Osteocyte (in vitro differentiated cells): Measurements from ENCODE around the gene PRPF4. TPM values are rescaled to one million over a fixed set of nuclear protein-coding genes. Genes with fewer than 3 reads are reported as not detected.
A peak's percentile ranks its signal among the peaks of the same experiment; 100 is the strongest.

ENCODE experiments used
- DNase-seq: peaks from one replicate; pipeline ENCODE4 v3.0.0; 2021; ENCODE audit warnings: mixed read lengths; ENCODE audit not compliant: unreplicated experiment; ENCODE audit errors: extremely low spot score
- H3K27ac Mint-ChIP-seq: one replicate; pipeline ENCODE4 v1.8.0; 2021; ENCODE audit warnings: mild to moderate bottlenecking, mixed read lengths; ENCODE audit not compliant: unreplicated experiment
- H3K27me3 Mint-ChIP-seq: one replicate; pipeline ENCODE4 v1.8.0; 2021; ENCODE audit warnings: mixed read lengths; ENCODE audit not compliant: unreplicated experiment
- H3K36me3 Mint-ChIP-seq: one replicate; pipeline ENCODE4 v1.8.0; 2021; ENCODE audit warnings: mixed read lengths; ENCODE audit not compliant: unreplicated experiment
- H3K4me1 Mint-ChIP-seq: one replicate; pipeline ENCODE4 v1.8.0; 2021; ENCODE audit warnings: mixed read lengths; ENCODE audit not compliant: unreplicated experiment
- H3K4me3 Mint-ChIP-seq: one replicate; pipeline ENCODE4 v1.8.0; 2021; ENCODE audit warnings: mild to moderate bottlenecking, moderate library complexity, mixed read lengths; ENCODE audit not compliant: unreplicated experiment
- H3K9me3 Mint-ChIP-seq: one replicate; pipeline ENCODE4 v1.8.0; 2021; ENCODE audit warnings: mixed read lengths; ENCODE audit not compliant: unreplicated experiment
- CTCF ChIP-seq: fragments of 200-600 bp; sonication (generic); IDR thresholded peaks from 2 replicates; pipeline ENCODE4 v1.5.0; 2021; ENCODE audit warnings: antibody characterized with exemption, mild to moderate bottlenecking, moderate library complexity
- total RNA-seq: library from RNA; stranded (reverse); gene quantifications from 2 replicates; pipeline ENCODE4 v1.2.1, GENCODE V29; 2021

The PRPF4 gene
- total RNA-seq, 1 donor from 2014 or later, result 22.0 TPM

GRCh38 chr9:113311961-113312360, 36.5 kb downstream of the PRPF4 start:
- Mint-ChIP-seq H3K9me3 (no peaks in the 10 kb centered on the region), H3K4me3 (no peak overlapping the region), H3K27me3 (peaks cover 10% of the 10 kb centered on the region), H3K36me3 (no peaks in the 10 kb centered on the region), H3K4me1 (no peaks in the 10 kb centered on the region), H3K27ac (no peak overlapping the region)
- TF ChIP-seq CTCF, result no peak
- DNase-seq, result no peak

- H3K4me3 Mint-ChIP-seq, result no peak overlapping the region
- peaks cover 2% of the 10 kb centered on the region for H3K36me3 Mint-ChIP-seq
- H3K27ac Mint-ChIP-seq, result no peak overlapping the region
- no peaks in the 10 kb centered on the region for H3K9me3 Mint-ChIP-seq
- H3K27me3 Mint-ChIP-seq, result peaks cover 14% of the 10 kb centered on the region
- no peaks in the 10 kb centered on the region for H3K4me1 Mint-ChIP-seq
- DNase-seq, result no peak
- TF ChIP-seq CTCF, result no peak
These were observed 37.8 kb downstream of the PRPF4 start for GRCh38 chr9:113313261-113313660.

GRCh38 chr9:113315231-113315630, 39.8 kb downstream of the PRPF4 start:
- no peaks in the 10 kb centered on the region for H3K4me1 Mint-ChIP-seq

GRCh38 chr9:113316030-113316429, 40.6 kb downstream of the PRPF4 start:
- H3K4me1 Mint-ChIP-seq, result no peaks in the 10 kb centered on the region
- H3K27me3 Mint-ChIP-seq, result peaks cover 12% of the 10 kb centered on the region
- H3K36me3 Mint-ChIP-seq, result peaks cover 8% of the 10 kb centered on the region
- no peak overlapping the region for H3K4me3 Mint-ChIP-seq
- no peak for DNase-seq
- TF ChIP-seq CTCF, result no peak
- H3K9me3 Mint-ChIP-seq, result no peaks in the 10 kb centered on the region
- no peak overlapping the region for H3K27ac Mint-ChIP-seq

More at GRCh38 chr9:113315231-113315630, 39.8 kb downstream of the PRPF4 start:
- DNase-seq, result no peak
- Mint-ChIP-seq H3K9me3 (no peaks in the 10 kb centered on the region), H3K4me3 (no peak overlapping the region), H3K36me3 (peaks cover 8% of the 10 kb centered on the region), H3K27ac (no peak overlapping the region), H3K27me3 (peaks cover 12% of the 10 kb centered on the region)
- no peak for TF ChIP-seq CTCF

- no peak for DNase-seq
- Mint-ChIP-seq H3K36me3 (peaks cover 8% of the 10 kb centered on the region), H3K4me1 (no peaks in the 10 kb centered on the region), H3K27me3 (peaks cover 23% of the 10 kb centered on the region), H3K9me3 (no peaks in the 10 kb centered on the region), H3K27ac (no peak overlapping the region), H3K4me3 (no peak overlapping the region)
- peak; percentile 25 for TF ChIP-seq CTCF
These were observed 42.3 kb downstream of the PRPF4 start for GRCh38 chr9:113317777-113318176.
